Fibroblast of the aortic adventitia (primary cell): ENCODE measurements around the gene ARHGAP40. TPM values are rescaled to one million over a fixed set of nuclear protein-coding genes. Genes with fewer than 3 reads are reported as not detected.

ENCODE experiments used
- DNase-seq: peaks from one replicate; pipeline ENCODE4 v3.0.0-alpha.2; 2010; ENCODE audit warnings: low read depth
- H3K4me3 ChIP-seq: 2 replicates; pipeline ENCODE4 v1.5.1; 2011; ENCODE audit warnings: low read depth, mild to moderate bottlenecking, control low read depth, low read length, moderate library complexity
- CTCF ChIP-seq: IDR thresholded peaks from 2 replicates; pipeline ENCODE4 v1.5.1; 2011; ENCODE audit warnings: mild to moderate bottlenecking, low read length, control low read depth, inconsistent platforms; ENCODE audit not compliant: insufficient read depth
- total RNA-seq: library from RNA; depleted of rRNA; stranded (reverse); fragments of >200 nt; gene quantifications from 2 replicates; pipeline ENCODE4 v1.2.3, GENCODE V29; 2012; ENCODE audit warnings: low replicate concordance

Gene ARHGAP40
- total RNA-seq, 1 donor, result not detected

- TF ChIP-seq CTCF, result no peak
- DNase-seq, result no peak
- no peak overlapping the region for H3K4me3 ChIP-seq
These were observed 58.8 kb downstream of the ARHGAP40 start for GRCh38 chr20:38660429-38660828.

GRCh38 chr20:38663660-38664059 is 62.1 kb downstream of the ARHGAP40 start:
- no peak overlapping the region for H3K4me3 ChIP-seq
- TF ChIP-seq CTCF, result no peak
- no peak for DNase-seq

- H3K4me3 ChIP-seq, result no peak overlapping the region
- TF ChIP-seq CTCF, result no peak
- no peak for DNase-seq
These were observed 62.7 kb downstream of the ARHGAP40 start for GRCh38 chr20:38664284-38664683.

- TF ChIP-seq CTCF, result no peak
- no peak for DNase-seq
- no peak overlapping the region for H3K4me3 ChIP-seq
These were observed 63.5 kb downstream of the ARHGAP40 start for GRCh38 chr20:38665094-38665493.

GRCh38 chr20:38665506-38666285 is 64.1 kb downstream of the ARHGAP40 start:
- H3K4me3 ChIP-seq, result no peak overlapping the region
- TF ChIP-seq CTCF, result no peak
- no peak for DNase-seq

GRCh38 chr20:38667417-38667956 is 65.9 kb downstream of the ARHGAP40 start:
- DNase-seq, result no peak

More at GRCh38 chr20:38667417-38667956, 65.9 kb downstream of the ARHGAP40 start:
- no peak for TF ChIP-seq CTCF
- H3K4me3 ChIP-seq, result no peak overlapping the region
